Neural cell (in vitro differentiated cells): ENCODE data around the gene L3MBTL1. TPM values are rescaled to one million over a fixed set of nuclear protein-coding genes. Genes with fewer than 3 reads are reported as not detected.

Experiments used
- H2AFZ ChIP-seq: fragments of 200-600, 300-800 bp; sonication (generic), shearing (Covaris generic); 2 replicates; pipeline ENCODE4 v1.6.0; 2014; ENCODE audit warnings: low read depth, mild to moderate bottlenecking, antibody characterized with exemption, low read length, moderate library complexity
- H3F3A ChIP-seq: fragments of 200-600 bp; shearing (Covaris generic); 2 replicates; pipeline ENCODE4 v1.6.1; 2016; ENCODE audit warnings: mild to moderate bottlenecking, moderate library complexity, mixed read lengths, antibody characterized with exemption, low read length; ENCODE audit not compliant: insufficient read depth, poor library complexity, severe bottlenecking
- H3K27ac ChIP-seq: fragments of 200-600, 300-800 bp; sonication (generic), shearing (Covaris generic); 2 replicates; pipeline ENCODE4 v1.5.1; 2014; ENCODE audit warnings: mild to moderate bottlenecking, low read length, moderate library complexity
- H3K27me3 ChIP-seq: fragments of 300-800, 200-600 bp; sonication (generic), shearing (Covaris generic); 2 replicates; pipeline ENCODE4 v1.6.0; 2014; ENCODE audit warnings: mild to moderate bottlenecking, low read depth, low read length, moderate library complexity; ENCODE audit not compliant: insufficient read depth
- H3K36me3 ChIP-seq: fragments of 300-800, 200-600 bp; sonication (generic), shearing (Covaris generic); 2 replicates; pipeline ENCODE4 v1.5.1; 2014; ENCODE audit warnings: mild to moderate bottlenecking, antibody characterized with exemption, low read length, moderate library complexity; ENCODE audit not compliant: insufficient read depth
- H3K4me2 ChIP-seq: fragments of 300-800, 200-600 bp; sonication (generic), shearing (Covaris generic); 2 replicates; pipeline ENCODE4 v1.6.0; 2014; ENCODE audit warnings: mild to moderate bottlenecking, low read length
- H3K4me3 ChIP-seq: fragments of 300-800, 200-600 bp; sonication (generic), shearing (Covaris generic); 2 replicates; pipeline ENCODE4 v1.5.1; 2014; ENCODE audit warnings: mild to moderate bottlenecking, low read length, moderate library complexity
- H3K79me2 ChIP-seq: fragments of 200-600 bp; shearing (Covaris generic); replicated peaks from 2 replicates; pipeline ENCODE4 v1.6.0; 2014; ENCODE audit warnings: mild to moderate bottlenecking, low read length, moderate library complexity; ENCODE audit not compliant: insufficient read depth
- H3K9ac ChIP-seq: fragments of 300-800, 200-600 bp; sonication (generic), shearing (Covaris generic); 2 replicates; pipeline ENCODE4 v1.6.1; 2016; ENCODE audit warnings: mild to moderate bottlenecking, low read length, mixed read lengths
- H3K9me2 ChIP-seq: fragments of 200-600 bp; shearing (Covaris generic); 2 replicates; pipeline ENCODE4 v1.6.1; 2016; ENCODE audit warnings: mild to moderate bottlenecking, low read length, mixed read lengths; ENCODE audit not compliant: insufficient read depth
- H3K9me3 ChIP-seq: fragments of 200-600, 300-800 bp; sonication (generic), shearing (Covaris generic); 2 replicates; pipeline ENCODE4 v1.6.1; 2016; ENCODE audit warnings: mild to moderate bottlenecking, mixed run types, low read length, moderate library complexity, mixed read lengths
- H4K20me1 ChIP-seq: fragments of 200-600 bp; shearing (Covaris generic); 2 replicates; pipeline ENCODE4 v1.6.1; 2016; ENCODE audit warnings: mild to moderate bottlenecking, mixed run types; ENCODE audit not compliant: insufficient read depth
- CTCF ChIP-seq: fragments of 450-650 bp; IDR thresholded peaks from 2 replicates; pipeline ENCODE4 v1.5.1; 2014; ENCODE audit warnings: antibody characterized with exemption, mild to moderate bottlenecking, moderate library complexity; ENCODE audit not compliant: poor library complexity, severe bottlenecking
- EP300 ChIP-seq: fragments of 450-650 bp; conservative IDR thresholded peaks from 2 replicates; pipeline ENCODE4 v1.6.1; 2014; ENCODE audit warnings: antibody characterized with exemption, mild to moderate bottlenecking, moderate library complexity; ENCODE audit not compliant: poor library complexity, severe bottlenecking
- EZH2 ChIP-seq: fragments of 200-600, 300-800 bp; shearing (Covaris generic), sonication (generic); IDR thresholded peaks from 2 replicates; pipeline ENCODE4 v1.6.1; 2014; ENCODE audit warnings: antibody characterized with exemption, low read length, borderline replicate concordance, mild to moderate bottlenecking; ENCODE audit not compliant: insufficient read depth, poor library complexity, severe bottlenecking
- MXI1 ChIP-seq: fragments of 450-650 bp; conservative IDR thresholded peaks from 2 replicates; pipeline ENCODE4 v1.6.1; 2014; ENCODE audit warnings: antibody characterized with exemption, mild to moderate bottlenecking; ENCODE audit not compliant: poor library complexity, severe bottlenecking
- POLR2AphosphoS5 ChIP-seq: IDR thresholded peaks from 2 replicates; pipeline ENCODE4 v1.6.1; 2012
- RAD21 ChIP-seq: fragments of 450-650 bp; conservative IDR thresholded peaks from 2 replicates; pipeline ENCODE4 v1.6.1; 2014; ENCODE audit warnings: antibody characterized with exemption, mild to moderate bottlenecking, moderate library complexity
- REST ChIP-seq: IDR thresholded peaks from 2 replicates; pipeline ENCODE4 v1.6.1; 2012; ENCODE audit warnings: borderline replicate concordance
- SMC3 ChIP-seq: fragments of 450-650 bp; conservative IDR thresholded peaks from 2 replicates; pipeline ENCODE4 v1.6.1; 2014; ENCODE audit warnings: antibody characterized with exemption, mild to moderate bottlenecking, moderate library complexity; ENCODE audit not compliant: poor library complexity
- TAF1 ChIP-seq: IDR thresholded peaks from 2 replicates; pipeline ENCODE4 v1.6.1; 2012; ENCODE audit warnings: low read depth
- polyA plus RNA-seq: library from polyadenylated mRNA; depleted of rRNA; stranded (reverse); fragments of >200 nt; gene quantifications from 2 replicates; pipeline ENCODE4 v1.2.3, GENCODE V29; 2014

The L3MBTL1 gene
- polyA plus RNA-seq, 1 donor from 2014 or later: 22.0 TPM

- Histone ChIP-seq H3K27ac (no peak overlapping the region), H3K36me3 (no peaks in the 10 kb centered on the region), H3K27me3 (no peaks in the 10 kb centered on the region), H3K79me2 (no peaks in the 10 kb centered on the region), H3K4me2 (no peak overlapping the region), H3K4me3 (no peak overlapping the region), H3F3A (no peaks in the 10 kb centered on the region), H3K9me2 (no peaks in the 10 kb centered on the region), H2AFZ (no peak overlapping the region), H4K20me1 (no peaks in the 10 kb centered on the region), H3K9ac (no peak overlapping the region), H3K9me3 (no peaks in the 10 kb centered on the region)
- no peak for TF ChIP-seq MXI1
- TF ChIP-seq TAF1: no peak
- TF ChIP-seq RAD21: no peak
- TF ChIP-seq POLR2AphosphoS5: no peak
- TF ChIP-seq EP300: no peak
- no peak for TF ChIP-seq SMC3
- no peak for TF ChIP-seq EZH2
- no peak for TF ChIP-seq REST
- no peak for TF ChIP-seq CTCF
Measured at GRCh38 chr20:43541214-43541613, 33.7 kb downstream of the L3MBTL1 start.

- no peak overlapping the region for H3K4me2 ChIP-seq
- TF ChIP-seq REST: no peak
- TF ChIP-seq RAD21: no peak
- TF ChIP-seq CTCF: no peak
- no peak for TF ChIP-seq TAF1
- TF ChIP-seq MXI1: no peak
- TF ChIP-seq EZH2: no peak
- no peak for TF ChIP-seq SMC3
- TF ChIP-seq POLR2AphosphoS5: no peak
- no peak for TF ChIP-seq EP300
- no peaks in the 10 kb centered on the region for H3K27me3 ChIP-seq
- no peak overlapping the region for H3K9ac ChIP-seq
- no peaks in the 10 kb centered on the region for H3F3A ChIP-seq
- H3K79me2 ChIP-seq: no peaks in the 10 kb centered on the region
- no peaks in the 10 kb centered on the region for H3K36me3 ChIP-seq
- H3K9me2 ChIP-seq: no peaks in the 10 kb centered on the region
- no peak overlapping the region for H2AFZ ChIP-seq
- no peak overlapping the region for H3K4me3 ChIP-seq
- no peaks in the 10 kb centered on the region for H4K20me1 ChIP-seq
- H3K27ac ChIP-seq: no peak overlapping the region
- H3K9me3 ChIP-seq: no peaks in the 10 kb centered on the region
Measured at GRCh38 chr20:43542161-43542560, 34.7 kb downstream of the L3MBTL1 start.
